Measurements from ENCODE around the gene ZNF35.

ZNF35 gene

GRCh38 chr3:44680921-44681455 lies 32.5 kb downstream of the ZNF35 start:
- H3K4me3 ChIP-seq (ENCODE audit: low read depth, low read length): no peak overlapping the region
- TF ChIP-seq CTCF (IDR thresholded peaks at IDR 0.05; ENCODE audit: low read depth, low read length, missing control alignments): no peak
- no peak for DNase-seq (ENCODE audit: low read depth)
- in situ Hi-C loops (cut with HindIII; ENCODE audit: low sequenced_read_pairs): no loop called here

GRCh38 chr3:44682182-44682896 lies 33.8 kb downstream of the ZNF35 start:
- in situ Hi-C loops (cut with HindIII; ENCODE audit: low sequenced_read_pairs): no loop called here

GRCh38 chr3:44685128-44685800 lies 36.7 kb downstream of the ZNF35 start:
- in situ Hi-C loops (cut with HindIII; ENCODE audit: low sequenced_read_pairs): no loop called here
- DNase-seq (ENCODE audit: low read depth): peak; percentile 39
- peak overlapping the region; percentile 54 for H3K4me3 ChIP-seq (ENCODE audit: low read depth, low read length)

More at GRCh38 chr3:44682182-44682896, 33.8 kb downstream of the ZNF35 start:
- no peak for TF ChIP-seq CTCF (IDR thresholded peaks at IDR 0.05; ENCODE audit: low read depth, low read length, missing control alignments)
- peak; percentile 22 for DNase-seq (ENCODE audit: low read depth)
- H3K4me3 ChIP-seq (ENCODE audit: low read depth, low read length): no peak overlapping the region

GRCh38 chr3:44687898-44688297 lies 39.4 kb downstream of the ZNF35 start:
- no peak overlapping the region for H3K4me3 ChIP-seq (ENCODE audit: low read depth, low read length)
- in situ Hi-C loops (cut with HindIII; ENCODE audit: low sequenced_read_pairs): no loop called here
- DNase-seq (ENCODE audit: low read depth): no peak
- no peak for TF ChIP-seq CTCF (IDR thresholded peaks at IDR 0.05; ENCODE audit: low read depth, low read length, missing control alignments)

More at GRCh38 chr3:44685128-44685800, 36.7 kb downstream of the ZNF35 start:
- TF ChIP-seq CTCF (IDR thresholded peaks at IDR 0.05; ENCODE audit: low read depth, low read length, missing control alignments): no peak
